Activated CD4-positive, alpha-beta T cell treated with anti-CD3 and anti-CD28 coated beads for 36 hours (primary cell): Measurements from ENCODE around the gene TNFRSF8. TPM values are rescaled to one million over a fixed set of nuclear protein-coding genes. Genes with fewer than 3 reads are reported as not detected.

Experiments
- ATAC-seq: fragments of 200-7000 bp; cut with Tn5 transposase; one replicate; pipeline ENCODE4 v1.10.0; 2021; ENCODE audit warnings: mild to moderate bottlenecking, moderate library complexity
- CTCF ChIA-PET: fragments of 350-600 bp; sonication (Branson Sonifier 250); formaldehyde crosslinking; loops from one replicate; lab custom pipeline; 2021; ENCODE audit warnings: antibody characterized with exemption; lab: Charles Lee
- POLR2A ChIA-PET: fragments of 350-600 bp; sonication (Branson Sonifier 250); formaldehyde crosslinking; loops from one replicate; lab custom pipeline; 2021; ENCODE audit warnings: antibody characterized with exemption, inconsistent platforms; lab: Charles Lee
- DNase-seq: peaks from one replicate; pipeline ENCODE4 v3.0.0-alpha.2; 2020
- H3K27ac Mint-ChIP-seq: one replicate; pipeline ENCODE4 v1.8.0; 2021; ENCODE audit warnings: mixed read lengths
- H3K27me3 Mint-ChIP-seq: one replicate; pipeline ENCODE4 v1.8.0; 2021; ENCODE audit warnings: mixed read lengths
- H3K36me3 Mint-ChIP-seq: one replicate; pipeline ENCODE4 v1.8.0; 2021; ENCODE audit warnings: low read depth, mixed read lengths
- H3K4me1 Mint-ChIP-seq: one replicate; pipeline ENCODE4 v1.8.0; 2021; ENCODE audit warnings: mixed read lengths
- H3K4me3 Mint-ChIP-seq: one replicate; pipeline ENCODE4 v1.8.0; 2021; ENCODE audit warnings: mild to moderate bottlenecking, moderate library complexity, mixed read lengths
- H3K9me3 Mint-ChIP-seq: one replicate; pipeline ENCODE4 v1.8.0; 2021; ENCODE audit warnings: low read depth, mixed read lengths
- intact Hi-C, 2 experiments: fragments of 100-400 bp; cut with DNase I in 1 of 2; cut with micrococcal nuclease in 1 of 2; formaldehyde crosslinking; loops; one replicate each; pipeline versions ENCODE4 v1.14.2 to v1.15.1; 2022 to 2024; cut with DNase I, micrococcal nuclease
- total RNA-seq, 2 experiments: library from RNA; stranded (reverse); gene quantifications; one replicate each; pipeline ENCODE4 v1.2.3, GENCODE V29; 2021

Gene TNFRSF8
- total RNA-seq, 2 experiments from 2014 or later, result 15.7 to 16.3 TPM

GRCh38 chr1:12052008-12052573 is 11.0 kb upstream of the TNFRSF8 start:
- peak; percentile 71 for DNase-seq
- POLR2A ChIA-PET, result interaction anchor here (0.7 to 1.4 kb wide), 7 partner anchors 11 to 769 kb away, joined by 3 to 6 read pairs (median 4); no protein-coding TSS in a partner anchor
- ATAC-seq, result peak; percentile 33
- intact Hi-C loops, result no loop called here
- CTCF ChIA-PET, result interaction anchor here (0.6 to 1.5 kb wide), 4 partner anchors 14 to 31 kb away, joined by 3 to 5 read pairs (median 4); no protein-coding TSS in a partner anchor
- Mint-ChIP-seq H3K27ac (peak overlapping the region; percentile 62), H3K36me3 (no peaks in the 10 kb centered on the region), H3K4me3 (no peak overlapping the region), H3K9me3 (no peaks in the 10 kb centered on the region), H3K4me1 (peaks cover 46% of the 10 kb centered on the region), H3K27me3 (peaks cover 6% of the 10 kb centered on the region)

- intact Hi-C loops, result no loop called here
Measured at GRCh38 chr1:12052997-12053686, 10.0 kb upstream of the TNFRSF8 start.

GRCh38 chr1:12053752-12054548 is 9.2 kb upstream of the TNFRSF8 start:
- POLR2A ChIA-PET, result no interaction called here
- Mint-ChIP-seq H3K4me3 (no peak overlapping the region), H3K9me3 (no peaks in the 10 kb centered on the region), H3K27ac (peak overlapping the region; percentile 72), H3K27me3 (peaks cover 6% of the 10 kb centered on the region), H3K4me1 (peaks cover 65% of the 10 kb centered on the region), H3K36me3 (no peaks in the 10 kb centered on the region)
- intact Hi-C loops, result no loop called here
- DNase-seq (peak; percentile 42), ATAC-seq (peak; percentile 36)
- CTCF ChIA-PET, result no interaction called here

More at GRCh38 chr1:12052997-12053686, 10.0 kb upstream of the TNFRSF8 start:
- Mint-ChIP-seq H3K9me3 (no peaks in the 10 kb centered on the region), H3K4me3 (no peak overlapping the region), H3K27ac (peak overlapping the region; percentile 33), H3K36me3 (no peaks in the 10 kb centered on the region), H3K27me3 (peaks cover 6% of the 10 kb centered on the region), H3K4me1 (peaks cover 57% of the 10 kb centered on the region)
- ATAC-seq, result no peak
- ChIA-PET POLR2A (no interaction called here), CTCF (no interaction called here)
- no peak for DNase-seq

GRCh38 chr1:12055259-12055658 is 7.8 kb upstream of the TNFRSF8 start:
- Mint-ChIP-seq H3K36me3 (peaks cover 2% of the 10 kb centered on the region), H3K27me3 (peaks cover 10% of the 10 kb centered on the region), H3K4me1 (peaks cover 77% of the 10 kb centered on the region), H3K9me3 (no peaks in the 10 kb centered on the region), H3K27ac (no peak overlapping the region), H3K4me3 (no peak overlapping the region)
- intact Hi-C loops, result loop anchor here in 1 of 2 experiments (5.0 kb wide), 1 partner anchor 392 kb away; no protein-coding TSS in a partner anchor
- CTCF ChIA-PET, result interaction anchor here (1.2 kb wide), 1 partner anchor 11 kb away, joined by 3 read pairs; no protein-coding TSS in a partner anchor
- no peak for DNase-seq
- ATAC-seq, result no peak
- POLR2A ChIA-PET, result no interaction called here

GRCh38 chr1:12056331-12056841 is 6.7 kb upstream of the TNFRSF8 start:
- peak overlapping the region; percentile 64 for H3K27ac Mint-ChIP-seq

GRCh38 chr1:12057382-12057781 is 5.7 kb upstream of the TNFRSF8 start:
- H3K4me3 Mint-ChIP-seq, result no peak overlapping the region
- peak; percentile 78 for DNase-seq
- H3K9me3 Mint-ChIP-seq, result peaks cover 2% of the 10 kb centered on the region
- ChIA-PET CTCF (interaction anchor here (1.4 to 2.0 kb wide), 2 partner anchors 10 to 13 kb away, joined by 5 to 12 read pairs; no protein-coding TSS in a partner anchor), POLR2A (interaction anchor here (1.2 to 2.3 kb wide), 2 partner anchors 9 to 10 kb away, joined by 6 to 18 read pairs; no protein-coding TSS in a partner anchor)
- peak overlapping the region; percentile 64 for H3K27ac Mint-ChIP-seq
- ATAC-seq, result peak; percentile 67
- intact Hi-C loops, result loop anchor here (1.0 to 5.0 kb wide), 3 partner anchors 9 to 390 kb away; no protein-coding TSS in a partner anchor
- peaks cover 73% of the 10 kb centered on the region for H3K4me1 Mint-ChIP-seq
- peaks cover 2% of the 10 kb centered on the region for H3K36me3 Mint-ChIP-seq
- H3K27me3 Mint-ChIP-seq, result peaks cover 11% of the 10 kb centered on the region

More at GRCh38 chr1:12056331-12056841, 6.7 kb upstream of the TNFRSF8 start:
- Mint-ChIP-seq H3K9me3 (no peaks in the 10 kb centered on the region), H3K27me3 (peaks cover 10% of the 10 kb centered on the region), H3K4me3 (no peak overlapping the region), H3K4me1 (peaks cover 82% of the 10 kb centered on the region), H3K36me3 (peaks cover 2% of the 10 kb centered on the region)
- ChIA-PET POLR2A (interaction anchor here (0.8 to 2.3 kb wide), 2 partner anchors 9 to 17 kb away, joined by 3 to 18 read pairs; no protein-coding TSS in a partner anchor), CTCF (interaction anchor here (0.5 to 2.0 kb wide), 2 partner anchors 9 to 1738 kb away, joined by 3 to 12 read pairs; no protein-coding TSS in a partner anchor)
- DNase-seq, result peak; percentile 63
- ATAC-seq, result peak; percentile 46
- intact Hi-C loops, result loop anchor here (1.0 to 5.0 kb wide), 3 partner anchors 9 to 391 kb away; no protein-coding TSS in a partner anchor

GRCh38 chr1:12057940-12058687 is 5.0 kb upstream of the TNFRSF8 start:
- intact Hi-C loops, result loop anchor here (1.0 to 5.0 kb wide), 3 partner anchors 9 to 389 kb away; no protein-coding TSS in a partner anchor
- POLR2A ChIA-PET, result interaction anchor here (1.2 to 2.4 kb wide), 4 partner anchors 8 to 150 kb away, joined by 4 to 18 read pairs (median 8); no protein-coding TSS in a partner anchor
- H3K4me3 Mint-ChIP-seq, result no peak overlapping the region

GRCh38 chr1:12059226-12059625 is 3.9 kb upstream of the TNFRSF8 start:
- intact Hi-C loops, result loop anchor here in 1 of 2 experiments (5.0 kb wide), 1 partner anchor 388 kb away; no protein-coding TSS in a partner anchor
- Mint-ChIP-seq H3K4me1 (peaks cover 70% of the 10 kb centered on the region), H3K27ac (no peak overlapping the region), H3K9me3 (peaks cover 2% of the 10 kb centered on the region), H3K27me3 (peaks cover 22% of the 10 kb centered on the region), H3K4me3 (no peak overlapping the region), H3K36me3 (peaks cover 6% of the 10 kb centered on the region)
- ATAC-seq (no peak), DNase-seq (no peak)
- CTCF ChIA-PET, result interaction anchor here (0.9 to 1.2 kb wide), 2 partner anchors 20 to 149 kb away, joined by 3 to 4 read pairs; no protein-coding TSS in a partner anchor
- POLR2A ChIA-PET, result interaction anchor here (1.4 to 2.4 kb wide), 2 partner anchors 9 to 151 kb away, joined by 4 to 10 read pairs; no protein-coding TSS in a partner anchor

More at GRCh38 chr1:12057940-12058687, 5.0 kb upstream of the TNFRSF8 start:
- ATAC-seq, result no peak
- peaks cover 2% of the 10 kb centered on the region for H3K9me3 Mint-ChIP-seq
- peaks cover 15% of the 10 kb centered on the region for H3K27me3 Mint-ChIP-seq
- H3K4me1 Mint-ChIP-seq, result peaks cover 70% of the 10 kb centered on the region
- CTCF ChIA-PET, result interaction anchor here (1.4 to 2.0 kb wide), 2 partner anchors 11 to 13 kb away, joined by 5 to 12 read pairs; no protein-coding TSS in a partner anchor
- H3K27ac Mint-ChIP-seq, result no peak overlapping the region
- peaks cover 2% of the 10 kb centered on the region for H3K36me3 Mint-ChIP-seq
- no peak for DNase-seq

- ATAC-seq, result peak; percentile 56
- Mint-ChIP-seq H3K27me3 (peaks cover 29% of the 10 kb centered on the region), H3K4me1 (peaks cover 71% of the 10 kb centered on the region), H3K36me3 (peaks cover 10% of the 10 kb centered on the region), H3K27ac (peak overlapping the region; percentile 56), H3K9me3 (peaks cover 2% of the 10 kb centered on the region), H3K4me3 (peak overlapping the region; percentile 3)
- peak; percentile 67 for DNase-seq
- ChIA-PET CTCF (interaction anchor here (0.9 to 1.2 kb wide), 2 partner anchors 19 to 150 kb away, joined by 3 to 4 read pairs; no protein-coding TSS in a partner anchor), POLR2A (interaction anchor here (1.4 to 2.4 kb wide), 2 partner anchors 9 to 152 kb away, joined by 4 to 10 read pairs; no protein-coding TSS in a partner anchor)
- intact Hi-C loops, result loop anchor here (1.0 to 5.0 kb wide), 3 partner anchors 13 to 387 kb away; no protein-coding TSS in a partner anchor
Measured at GRCh38 chr1:12059722-12060464, 3.2 kb upstream of the TNFRSF8 start.
